ENCODE results near the gene MYLK.
A peak's percentile ranks its signal among the peaks of the same experiment; 100 is the strongest.
"Not testable (repeated sequence)": the region's sequence is repeated elsewhere in the genome, so short reads cannot be mapped to it uniquely, and the experiment has no call there.

Gene MYLK, protein sequence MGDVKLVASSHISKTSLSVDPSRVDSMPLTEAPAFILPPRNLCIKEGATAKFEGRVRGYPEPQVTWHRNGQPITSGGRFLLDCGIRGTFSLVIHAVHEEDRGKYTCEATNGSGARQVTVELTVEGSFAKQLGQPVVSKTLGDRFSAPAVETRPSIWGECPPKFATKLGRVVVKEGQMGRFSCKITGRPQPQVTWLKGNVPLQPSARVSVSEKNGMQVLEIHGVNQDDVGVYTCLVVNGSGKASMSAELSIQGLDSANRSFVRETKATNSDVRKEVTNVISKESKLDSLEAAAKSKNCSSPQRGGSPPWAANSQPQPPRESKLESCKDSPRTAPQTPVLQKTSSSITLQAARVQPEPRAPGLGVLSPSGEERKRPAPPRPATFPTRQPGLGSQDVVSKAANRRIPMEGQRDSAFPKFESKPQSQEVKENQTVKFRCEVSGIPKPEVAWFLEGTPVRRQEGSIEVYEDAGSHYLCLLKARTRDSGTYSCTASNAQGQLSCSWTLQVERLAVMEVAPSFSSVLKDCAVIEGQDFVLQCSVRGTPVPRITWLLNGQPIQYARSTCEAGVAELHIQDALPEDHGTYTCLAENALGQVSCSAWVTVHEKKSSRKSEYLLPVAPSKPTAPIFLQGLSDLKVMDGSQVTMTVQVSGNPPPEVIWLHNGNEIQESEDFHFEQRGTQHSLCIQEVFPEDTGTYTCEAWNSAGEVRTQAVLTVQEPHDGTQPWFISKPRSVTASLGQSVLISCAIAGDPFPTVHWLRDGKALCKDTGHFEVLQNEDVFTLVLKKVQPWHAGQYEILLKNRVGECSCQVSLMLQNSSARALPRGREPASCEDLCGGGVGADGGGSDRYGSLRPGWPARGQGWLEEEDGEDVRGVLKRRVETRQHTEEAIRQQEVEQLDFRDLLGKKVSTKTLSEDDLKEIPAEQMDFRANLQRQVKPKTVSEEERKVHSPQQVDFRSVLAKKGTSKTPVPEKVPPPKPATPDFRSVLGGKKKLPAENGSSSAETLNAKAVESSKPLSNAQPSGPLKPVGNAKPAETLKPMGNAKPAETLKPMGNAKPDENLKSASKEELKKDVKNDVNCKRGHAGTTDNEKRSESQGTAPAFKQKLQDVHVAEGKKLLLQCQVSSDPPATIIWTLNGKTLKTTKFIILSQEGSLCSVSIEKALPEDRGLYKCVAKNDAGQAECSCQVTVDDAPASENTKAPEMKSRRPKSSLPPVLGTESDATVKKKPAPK (N-terminal part only)

DNA sequence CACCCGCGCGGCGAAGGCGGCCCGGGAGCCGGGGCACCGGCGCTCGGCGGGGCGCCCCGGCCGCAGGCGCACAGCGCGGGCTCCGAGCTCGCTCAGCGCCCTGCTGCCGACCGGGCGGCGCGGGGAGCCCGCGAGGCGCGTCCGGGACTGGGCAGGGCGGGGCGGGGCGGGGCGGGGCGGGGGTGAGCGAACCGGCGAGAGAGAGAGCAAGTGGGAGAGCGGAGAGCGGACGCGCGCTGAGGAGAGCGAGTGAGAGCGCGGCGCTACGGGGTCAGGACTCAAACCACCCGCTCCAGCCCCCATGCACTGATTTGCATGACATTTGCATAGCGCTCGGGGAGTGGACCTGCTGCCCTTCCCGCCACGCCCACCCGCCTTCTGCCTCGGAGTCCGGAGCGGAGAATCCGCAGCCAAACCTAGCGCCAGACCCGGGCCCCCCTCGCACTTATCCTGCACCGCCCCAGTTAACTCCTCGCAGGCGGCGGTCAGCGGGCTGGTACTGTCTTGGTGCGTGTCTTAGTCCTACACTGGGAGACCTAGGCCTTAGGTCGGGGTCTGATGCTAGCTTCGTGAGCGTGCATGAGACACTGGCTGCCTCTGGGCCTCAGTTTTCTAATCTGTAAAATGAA lies at the start of gene MYLK:
TSS of gene MYLK (minus strand) at position 130 of the 629 bp plus-strand sequence. CDS start 90,491 bp downstream, outside the sequence.
- peak; percentile 11 to 38 (median 23) for DNase-seq (ENCODE audit: low read depth in 3 of 3)

DNA sequence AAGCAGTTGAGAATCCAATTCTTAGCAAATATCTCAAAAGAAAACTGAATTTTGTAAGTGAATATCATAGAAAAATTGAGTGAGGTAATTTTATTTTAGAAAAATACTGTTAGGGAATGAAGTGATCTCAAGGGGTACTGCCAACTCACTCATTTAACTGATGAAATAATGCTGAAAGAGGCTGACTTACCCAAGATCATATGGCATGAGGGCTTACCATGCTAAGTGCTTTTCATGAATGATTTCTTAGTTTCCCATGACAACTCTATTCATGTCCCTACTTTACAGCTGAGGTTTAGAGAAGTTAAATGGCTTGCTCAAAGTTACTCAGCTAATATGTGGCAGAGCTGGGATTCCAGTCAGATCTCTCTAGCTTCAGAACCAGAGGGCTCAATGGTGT lies 46.3 kb upstream of the MYLK start:
- no peak for DNase-seq (ENCODE audit: low read depth in 3 of 3)

DNA sequence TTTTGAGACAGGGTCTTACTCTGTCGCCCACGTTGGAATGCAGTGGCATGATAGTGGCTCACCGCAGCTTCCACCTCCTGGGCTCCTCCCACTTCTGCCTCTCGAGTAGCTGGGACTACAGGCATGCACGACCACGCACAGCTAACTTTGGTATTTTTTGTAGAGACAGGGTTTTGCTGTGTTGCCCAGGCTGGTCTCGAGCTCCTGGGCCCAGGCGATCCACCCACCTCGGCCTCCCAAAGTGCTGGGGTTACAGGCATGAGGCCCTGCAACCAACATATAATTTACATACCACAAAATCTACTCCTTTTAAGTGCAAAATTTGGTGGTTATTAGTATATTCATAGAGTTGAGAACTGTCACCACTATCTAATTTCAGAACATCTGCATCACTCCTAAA lies 45.2 kb upstream of the MYLK start:
- DNase-seq (ENCODE audit: low read depth in 3 of 3) = no peak

DNA sequence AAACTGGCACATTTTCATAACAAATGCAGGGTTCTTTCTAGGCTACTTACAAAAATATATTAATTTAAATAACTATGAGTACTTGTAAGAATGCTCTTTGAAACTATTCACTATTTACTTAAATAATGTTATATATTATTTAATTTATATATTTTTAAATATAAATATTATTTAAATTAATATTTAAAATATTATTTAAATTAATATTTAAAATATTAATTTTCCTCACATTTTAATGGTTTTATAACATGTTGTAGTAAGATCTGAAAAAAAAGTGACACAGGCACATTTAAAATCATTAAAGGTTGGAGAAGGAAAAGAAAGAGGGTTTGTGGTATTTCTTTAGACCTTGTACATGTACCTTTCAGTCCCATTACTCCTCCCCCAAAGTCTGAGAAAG lies 42.3 kb upstream of the MYLK start:
- no peak for DNase-seq (ENCODE audit: low read depth in 3 of 3)

DNA sequence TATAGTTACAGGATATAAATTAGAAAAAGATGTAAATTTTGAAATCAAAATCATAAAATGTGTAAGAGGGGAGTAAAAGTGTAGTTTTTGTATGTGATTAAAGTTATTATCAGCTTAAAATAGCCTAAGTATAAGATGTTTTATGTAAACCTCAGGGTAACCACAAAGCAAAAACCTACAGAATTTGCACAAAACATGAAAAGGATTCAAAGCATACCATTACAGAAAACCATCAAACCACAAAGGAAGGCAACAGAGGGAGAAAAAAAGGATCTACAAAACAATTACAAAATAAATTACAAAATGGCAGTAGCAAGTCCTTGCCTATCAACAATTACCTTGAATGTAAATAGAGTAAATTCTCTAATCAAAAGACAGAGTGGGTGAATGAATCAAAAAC lies 36.7 kb upstream of the MYLK start:
- no peak for DNase-seq (ENCODE audit: low read depth in 3 of 3)

DNA sequence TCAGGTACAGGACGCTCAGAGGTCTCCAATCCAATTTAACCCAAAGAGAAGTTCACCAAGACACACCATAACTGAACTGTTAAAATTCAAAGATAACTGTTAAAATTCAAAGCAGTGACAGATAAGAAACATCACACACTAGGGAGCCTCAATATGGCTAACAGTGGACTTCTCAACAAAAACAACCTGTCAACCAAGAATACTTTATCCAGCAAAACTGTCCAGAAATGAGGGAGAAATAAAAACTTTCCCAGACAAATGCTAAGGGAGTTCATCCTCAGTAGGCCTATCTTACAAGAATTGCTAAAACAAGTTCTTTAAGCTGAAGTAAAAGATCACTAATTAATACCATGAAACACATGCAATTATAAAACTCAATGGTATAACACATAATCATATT lies 36.3 kb upstream of the MYLK start:
- DNase-seq (ENCODE audit: low read depth in 3 of 3) = no peak

DNA sequence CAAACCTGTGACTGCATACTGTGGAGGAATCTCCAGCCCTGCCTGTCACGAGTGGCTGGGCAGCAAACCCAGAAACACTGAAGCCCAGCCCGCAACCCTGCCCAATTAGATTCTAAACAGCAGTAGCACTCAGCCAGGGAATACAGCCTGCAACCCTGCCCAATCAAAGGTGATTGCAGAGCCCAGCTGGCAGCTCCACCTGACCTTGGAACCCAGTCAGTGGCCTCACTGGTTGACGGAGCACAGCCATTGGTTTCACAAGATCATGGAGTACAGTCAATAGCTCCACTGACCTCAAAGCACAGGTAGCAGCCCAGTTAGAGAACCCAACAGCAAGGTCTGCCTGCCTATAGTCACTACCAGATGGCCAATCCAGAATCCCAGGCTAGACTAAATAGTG lies 35.2 kb upstream of the MYLK start:
- no peak for DNase-seq (ENCODE audit: low read depth in 3 of 3)

DNA sequence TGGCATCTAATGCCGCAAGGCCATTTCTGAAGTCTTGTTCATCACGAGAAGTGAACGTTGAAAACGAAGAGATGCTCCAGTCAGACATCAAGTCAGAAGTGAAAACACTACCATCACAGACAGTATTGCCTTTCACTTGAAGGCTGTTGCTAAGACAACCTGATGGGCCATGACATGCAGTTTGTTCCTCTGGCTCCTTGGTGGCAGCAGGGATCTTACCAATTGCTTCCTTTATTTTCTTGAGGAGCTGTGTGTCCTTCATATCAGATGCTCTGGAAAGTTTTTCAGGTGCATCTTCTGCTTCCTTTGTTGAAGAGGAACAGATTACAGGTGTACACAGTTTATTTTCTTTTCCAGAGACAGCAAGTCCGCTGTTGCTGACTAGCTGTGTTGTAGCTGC lies 30.7 kb upstream of the MYLK start:
- DNase-seq (ENCODE audit: low read depth in 3 of 3) = no peak

DNA sequence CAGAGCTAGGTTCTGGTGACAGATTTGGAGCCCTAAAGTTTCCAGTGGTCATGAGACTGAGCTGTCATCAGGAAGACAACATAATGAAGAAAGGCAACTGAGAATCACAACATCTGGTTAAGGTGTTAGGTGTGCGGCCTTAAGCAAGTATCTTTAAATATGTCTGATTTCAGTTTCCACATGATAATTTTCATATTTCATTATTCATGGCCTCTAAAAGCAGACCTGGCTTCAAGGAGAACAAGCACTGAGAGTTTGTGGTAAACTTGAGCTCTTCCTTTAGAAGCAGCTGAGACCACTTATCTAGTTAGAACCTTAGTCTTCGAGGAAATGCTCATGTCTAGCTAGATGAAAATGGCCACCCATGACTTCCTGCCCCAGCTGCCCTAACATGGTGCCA lies 25.7 kb upstream of the MYLK start:
- no peak for DNase-seq (ENCODE audit: low read depth in 3 of 3)

DNA sequence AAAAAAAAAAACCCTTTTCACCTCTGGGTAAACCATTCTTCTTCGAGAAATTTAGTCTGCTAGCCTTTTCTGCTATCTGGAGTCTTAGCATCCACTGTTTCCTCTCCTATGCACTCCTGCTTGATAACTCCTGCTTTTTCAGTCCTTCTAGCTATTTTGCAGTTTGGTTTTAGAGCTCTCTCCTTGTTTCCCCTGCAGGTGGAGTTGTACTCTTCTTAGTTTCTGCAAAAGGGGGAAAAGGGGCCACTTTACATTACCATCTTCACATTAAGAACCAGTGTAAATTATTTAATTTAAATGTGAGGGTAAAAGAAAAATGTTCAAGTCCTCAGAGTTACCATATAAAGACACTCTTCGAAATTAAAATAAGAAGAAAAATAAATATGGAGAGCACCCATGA lies 23.6 kb upstream of the MYLK start:
- DNase-seq (ENCODE audit: low read depth in 3 of 3) = no peak

DNA sequence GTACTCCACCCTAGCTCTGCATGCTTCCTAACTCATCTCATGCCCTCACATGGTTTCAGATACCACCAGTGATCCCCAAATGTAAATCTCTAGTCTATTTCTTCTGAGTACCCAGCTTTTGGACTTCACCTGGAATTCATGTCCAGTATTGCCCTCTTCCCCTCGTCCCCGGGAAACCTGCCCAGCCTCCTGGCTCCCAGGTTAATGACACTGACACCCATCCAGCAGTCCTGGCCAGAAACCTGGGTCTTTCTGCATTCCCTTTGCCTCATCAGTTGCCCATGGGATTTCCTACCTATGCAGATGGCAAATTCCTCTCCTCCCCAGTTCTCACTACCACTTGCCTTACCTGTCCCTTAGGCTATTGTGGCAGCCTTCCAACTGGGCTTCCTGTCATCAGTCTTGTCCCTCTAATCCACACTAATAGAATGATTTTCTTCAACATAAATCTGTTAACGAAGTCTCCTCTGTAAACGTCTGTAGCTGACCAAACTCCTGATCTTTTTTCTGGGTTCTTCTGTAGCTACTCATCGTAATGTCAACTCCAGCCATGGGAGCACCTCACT lies 15.3 kb upstream of the MYLK start:
- DNase-seq (ENCODE audit: low read depth in 3 of 3) = no peak

DNA sequence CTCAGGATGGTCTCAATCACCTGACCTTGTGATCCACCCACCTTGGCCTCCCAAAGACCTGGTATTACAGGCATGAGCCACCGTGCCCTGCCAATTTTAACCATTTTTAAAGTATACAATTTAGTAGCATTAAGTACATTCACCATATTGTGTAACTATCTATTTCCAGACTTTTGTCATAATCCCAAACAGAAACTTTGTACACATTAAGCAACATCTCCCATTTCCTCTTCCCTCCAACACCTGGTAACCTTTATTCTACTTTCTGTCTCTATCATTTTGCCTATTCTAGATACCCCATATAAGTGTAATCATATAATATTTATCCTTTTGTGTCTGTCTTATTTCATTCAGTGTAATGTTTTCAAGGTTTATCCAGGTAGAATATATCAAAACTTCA lies 8.9 kb upstream of the MYLK start:
- no peak for DNase-seq (ENCODE audit: low read depth in 3 of 3)

DNA sequence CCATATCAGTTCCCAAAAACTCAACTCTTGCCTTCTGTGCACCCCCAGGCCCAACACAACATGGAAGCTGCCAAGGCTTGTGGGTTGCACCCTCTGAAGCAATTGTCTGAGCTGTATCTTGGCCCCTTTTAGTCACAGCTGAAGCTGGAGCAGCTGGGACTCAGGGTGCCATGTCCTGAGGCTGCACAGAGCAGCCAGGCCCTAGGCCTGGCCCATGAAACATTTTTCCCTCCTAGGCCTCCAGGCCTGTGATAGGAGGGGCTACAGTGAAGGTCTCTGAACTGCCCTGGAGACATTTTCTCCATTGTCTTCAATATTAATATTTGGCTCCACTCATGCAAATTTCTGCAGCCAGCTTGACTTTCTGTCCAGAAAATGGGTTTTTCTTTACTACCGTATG lies 8.1 kb upstream of the MYLK start:
- DNase-seq (ENCODE audit: low read depth in 3 of 3) = no peak

DNA sequence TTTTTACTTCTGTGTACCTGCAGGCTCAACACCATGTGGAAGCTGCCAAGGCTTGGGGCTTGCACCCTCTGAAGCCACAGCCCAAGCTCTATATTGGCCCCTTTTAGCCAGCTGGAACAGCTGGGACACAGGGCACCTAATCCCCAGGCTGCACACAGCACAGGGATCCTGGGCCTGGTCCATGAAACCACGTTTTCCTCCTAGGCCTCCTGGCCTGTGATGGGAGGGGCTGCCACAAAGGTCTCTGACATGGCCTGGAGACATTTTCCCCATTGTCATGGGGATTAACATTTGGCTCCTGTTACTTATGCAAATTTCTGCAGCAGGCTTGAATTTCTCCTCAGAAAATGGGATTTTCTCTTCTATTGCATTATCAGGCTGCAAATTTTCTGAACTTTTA lies 6.9 kb upstream of the MYLK start:
- DNase-seq (ENCODE audit: low read depth in 3 of 3) = not testable (repeated sequence)

DNA sequence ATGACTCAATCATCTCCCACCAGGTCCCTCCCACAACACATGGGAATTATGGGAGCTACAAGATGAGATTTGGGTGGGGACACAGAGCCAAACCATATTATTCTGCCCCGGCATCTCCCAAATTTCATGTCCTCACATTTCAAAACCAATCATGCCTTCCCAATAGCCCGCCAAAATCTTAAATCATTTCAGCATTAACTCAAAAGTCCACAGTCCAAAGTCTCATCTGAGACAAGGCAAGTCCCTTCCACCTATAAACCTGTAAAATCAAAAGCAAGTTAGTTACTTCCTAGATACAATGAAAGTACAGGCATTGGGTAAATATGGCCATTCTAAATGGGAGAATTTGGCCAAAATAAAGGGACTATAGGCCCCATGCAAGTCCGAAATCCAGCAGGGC lies 6.0 kb upstream of the MYLK start:
- not testable (repeated sequence) for DNase-seq (ENCODE audit: low read depth in 3 of 3)

DNA sequence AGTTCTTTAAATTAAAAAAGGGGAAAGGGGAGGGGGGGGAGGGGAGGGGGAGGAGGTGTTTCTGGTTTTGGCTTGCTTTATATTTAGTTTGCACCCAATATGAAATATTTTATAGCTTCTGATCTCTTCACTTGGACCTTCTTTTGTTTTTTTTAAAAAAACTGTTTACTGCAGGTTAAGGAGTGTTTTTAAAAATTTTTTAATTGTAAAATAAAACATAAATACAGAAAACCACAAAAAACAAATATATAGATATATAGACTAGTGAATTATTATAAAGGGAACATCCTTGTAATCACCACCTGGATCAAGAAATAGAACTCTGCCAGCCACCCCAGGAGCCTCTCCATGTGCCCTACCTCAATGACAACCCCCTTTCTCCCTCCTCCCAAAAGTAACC lies 861 bp upstream of the MYLK start:
- no peak for DNase-seq (ENCODE audit: low read depth in 3 of 3)

DNA sequence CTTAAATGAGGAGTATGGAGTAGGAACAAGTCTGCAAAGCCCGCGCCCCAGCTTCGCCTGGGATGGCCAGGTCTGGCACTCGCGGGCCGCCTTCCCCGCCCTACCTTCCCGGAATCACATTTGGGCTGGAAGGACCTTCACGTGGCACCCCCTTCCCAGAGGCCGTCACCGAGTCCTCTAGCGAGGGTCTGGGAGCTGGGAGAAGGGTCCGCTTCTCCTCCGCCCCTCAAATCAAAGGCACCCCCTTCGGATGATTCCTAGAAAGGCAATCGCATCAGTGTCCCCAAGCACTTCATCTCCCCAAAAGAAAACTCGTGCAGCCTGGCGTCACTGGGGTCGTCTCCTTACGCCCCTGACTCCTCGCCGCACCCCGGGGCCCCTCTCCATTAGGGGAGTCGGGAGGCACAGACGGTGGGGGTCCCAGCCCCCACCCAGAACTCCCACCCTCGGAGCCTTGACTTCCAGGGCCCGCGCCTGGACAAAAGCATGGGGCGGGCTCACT lies 380 bp downstream of the MYLK start:
- DNase-seq (ENCODE audit: low read depth in 3 of 3) = no peak

DNA sequence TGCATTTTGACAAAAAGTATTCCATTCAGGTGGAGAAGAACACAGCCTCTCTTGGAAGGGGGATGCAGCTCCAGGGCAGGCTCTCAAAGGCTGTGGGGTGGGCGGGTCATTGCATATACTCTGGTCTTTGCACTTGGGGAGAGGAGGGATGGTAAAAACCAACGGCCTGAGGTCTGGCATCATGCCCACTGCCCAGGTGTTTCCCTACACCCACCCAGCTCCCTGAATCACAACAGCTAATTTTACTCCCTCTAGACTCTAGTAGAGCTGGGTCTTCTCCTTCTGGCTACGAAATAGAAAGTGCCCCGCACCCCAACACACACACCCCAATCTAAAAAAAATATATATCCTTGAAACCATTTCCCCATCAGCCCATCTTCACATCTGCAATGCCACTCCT lies 1.0 kb downstream of the MYLK start:
- no peak for DNase-seq (ENCODE audit: low read depth in 3 of 3)

DNA sequence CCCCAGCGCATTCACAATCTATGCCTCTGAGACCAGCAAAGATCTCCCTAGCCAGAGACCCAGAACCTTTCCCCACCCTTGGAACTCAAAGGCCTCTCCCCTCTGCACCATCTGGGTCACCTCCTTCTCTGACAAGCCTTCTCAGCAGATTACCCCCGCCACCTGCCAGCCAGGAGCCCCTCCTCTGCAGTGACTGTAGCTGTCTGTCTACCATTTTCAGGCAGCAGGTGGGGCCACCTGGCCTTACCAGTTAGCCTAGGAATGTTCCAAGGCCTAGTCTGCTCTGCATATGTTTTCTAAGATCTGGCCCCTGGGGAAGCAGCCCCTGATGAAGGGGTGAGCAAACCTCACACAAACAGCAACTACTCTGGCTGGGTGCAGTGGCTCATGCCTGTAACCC lies 2.4 kb downstream of the MYLK start:
- no peak for DNase-seq (ENCODE audit: low read depth in 3 of 3)

DNA sequence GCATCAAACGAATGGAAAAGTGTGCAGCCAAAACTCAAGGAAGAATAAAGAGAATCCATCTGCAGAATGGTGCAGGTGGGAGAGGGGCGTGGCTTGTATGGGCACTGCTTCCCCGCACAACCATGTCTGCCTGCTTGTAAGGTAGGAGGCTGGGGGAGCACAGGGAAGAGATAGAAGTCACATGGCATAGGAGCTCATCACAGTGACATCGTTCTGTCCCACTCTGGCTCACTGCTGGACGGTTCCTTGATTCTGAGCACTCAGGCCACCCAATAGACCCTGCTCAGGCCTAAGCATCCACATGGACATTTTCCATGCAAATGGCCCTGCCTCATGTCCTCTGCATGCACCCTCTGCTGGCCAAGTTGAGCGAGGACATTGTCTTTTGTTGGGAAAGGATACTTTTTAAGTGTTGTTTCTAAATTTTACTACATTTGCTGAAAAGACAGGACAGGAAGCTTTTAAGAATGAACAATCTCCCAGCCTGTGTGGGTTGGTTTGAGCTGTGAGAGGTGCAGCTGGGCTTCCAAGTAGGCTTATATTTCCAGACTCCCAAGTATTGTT lies 3.1 kb downstream of the MYLK start:
- no peak for DNase-seq (ENCODE audit: low read depth in 3 of 3)

DNA sequence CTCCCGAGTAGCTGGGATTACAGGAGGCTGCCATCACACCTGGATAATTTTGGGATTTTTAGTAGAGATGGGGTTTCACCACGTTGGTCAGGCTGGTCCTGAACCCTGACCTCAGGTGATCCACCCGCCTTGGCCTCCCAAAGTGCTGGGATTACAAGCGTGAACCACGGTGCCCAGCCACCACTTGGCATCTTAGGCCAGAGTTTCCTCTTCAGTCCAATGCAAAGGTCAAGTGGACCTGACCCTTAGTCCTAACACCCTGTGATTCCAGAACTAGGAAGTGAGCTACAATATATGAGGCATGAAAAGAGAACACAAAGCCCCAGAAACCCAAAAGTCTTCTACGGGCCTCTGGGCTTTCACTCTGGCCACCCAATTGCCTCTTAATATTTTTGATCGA lies 5.3 kb downstream of the MYLK start:
- DNase-seq (ENCODE audit: low read depth in 3 of 3) = no peak

Data from stimulated activated CD4-positive, alpha-beta T cell treated with anti-CD3 and anti-CD28 coated beads, TNF-alpha, amount 100 ng/mL, for 48 hours (primary cell).